HepG2 (cell line): ENCODE data around the gene C12orf43. TPM values are rescaled to one million over a fixed set of nuclear protein-coding genes. Genes with fewer than 3 reads are reported as not detected.
A peak's percentile ranks its signal among the peaks of the same experiment; 100 is the strongest.

Source experiments
- ARHGAP35 ChIP-seq: sonication (generic); formaldehyde crosslinking; IDR thresholded peaks from 2 replicates; pipeline ENCODE4 v1.9.0; 2022; ENCODE audit warnings: mild to moderate bottlenecking, inconsistent platforms, moderate library complexity, missing genetic modification reagents, borderline replicate concordance
- CAMTA2 ChIP-seq: sonication (generic); formaldehyde crosslinking; IDR thresholded peaks from 2 replicates; pipeline ENCODE4 v1.4.0; 2020; ENCODE audit warnings: mild to moderate bottlenecking, missing genetic modification reagents, borderline replicate concordance
- ELF3 ChIP-seq: IDR thresholded peaks from 2 replicates; pipeline ENCODE4 v1.6.1; 2016; ENCODE audit warnings: missing genetic modification reagents, missing compliant biosample characterization
- GATAD2A ChIP-seq: IDR thresholded peaks from 2 replicates; pipeline ENCODE4 v1.6.1; 2016
- HOXD1 ChIP-seq: sonication (generic); formaldehyde crosslinking; IDR thresholded peaks from 2 replicates; pipeline ENCODE4 v1.5.0; 2020; ENCODE audit warnings: missing genetic modification reagents
- KAT2B ChIP-seq: fragments of 150-350 bp; IDR thresholded peaks from 2 replicates; pipeline ENCODE4 v1.6.1; 2014; ENCODE audit warnings: low read depth, low read length, borderline replicate concordance
- MIER3 ChIP-seq: IDR thresholded peaks from 2 replicates; pipeline ENCODE4 v1.6.1; 2016; ENCODE audit warnings: missing compliant biosample characterization, borderline replicate concordance
- PAX8 ChIP-seq: sonication (generic); formaldehyde crosslinking; IDR thresholded peaks from 2 replicates; pipeline ENCODE4 v1.8.0; 2022; ENCODE audit warnings: mild to moderate bottlenecking, missing genetic modification reagents, borderline replicate concordance
- RCOR2 ChIP-seq: IDR thresholded peaks from 2 replicates; pipeline ENCODE4 v1.6.1; 2016; ENCODE audit warnings: missing biosample characterization, missing genetic modification reagents
- SOX6 ChIP-seq, 2 experiments: fragments of 450-650 bp in 1 of 2; sonication (generic) in 1 of 2; formaldehyde crosslinking in 1 of 2; IDR thresholded peaks; 2 replicates each; pipeline versions ENCODE4 v1.4.0 to v1.6.1; 2017 to 2020; ENCODE audit warnings: antibody characterized with exemption in 1 of 2, mild to moderate bottlenecking in 1 of 2, missing genetic modification reagents in 1 of 2
- TARDBP ChIP-seq: sonication (generic); formaldehyde crosslinking; IDR thresholded peaks from 2 replicates; pipeline ENCODE4 v1.8.0; 2022; ENCODE audit warnings: mild to moderate bottlenecking, missing genetic modification reagents
- ZFYVE20 ChIP-seq: sonication (generic); formaldehyde crosslinking; IDR thresholded peaks from 2 replicates; pipeline ENCODE4 v1.8.0; 2023; ENCODE audit warnings: low read depth, mild to moderate bottlenecking, moderate library complexity, missing genetic modification reagents, borderline replicate concordance
- ZNF143 ChIP-seq: sonication (generic); formaldehyde crosslinking; IDR thresholded peaks from 2 replicates; pipeline ENCODE4 v1.4.0; 2020; ENCODE audit warnings: missing genetic modification reagents
- ZNF296 ChIP-seq: sonication (generic); formaldehyde crosslinking; conservative IDR thresholded peaks from 2 replicates; pipeline ENCODE4 v1.5.0; 2020; ENCODE audit warnings: mild to moderate bottlenecking, missing genetic modification reagents
- ZNF383 ChIP-seq: sonication (generic); formaldehyde crosslinking; IDR thresholded peaks from 2 replicates; pipeline ENCODE4 v1.4.0; 2020; ENCODE audit warnings: missing genetic modification reagents, mild to moderate bottlenecking, borderline replicate concordance
- ZNF720 ChIP-seq: sonication (generic); formaldehyde crosslinking; IDR thresholded peaks from 2 replicates; pipeline ENCODE4 v1.4.0; 2020; ENCODE audit warnings: missing genetic modification reagents
- polyA plus RNA-seq, 8 experiments: library from polyadenylated mRNA; depleted of rRNA in 3 of 8; stranded (reverse) in 7 of 8; unstranded in 1 of 8; fragments of >200 nt; fragmentation: Illumina TruSeq in 4 of 8; extraction: Trizol in 4 of 8; gene quantifications; 2 replicates each; pipeline versions ENCODE4 v1.2.1 to v1.2.3, GENCODE V29; 2011 to 2016; ENCODE audit warnings: low read depth in 4 of 8, missing spikeins in 1 of 8, mixed read lengths in 1 of 8; ENCODE audit not compliant: insufficient read depth in 1 of 8
- total RNA-seq, 5 experiments: library from RNA; depleted of rRNA; stranded (reverse); fragments of >200 nt; fragmentation: Illumina TruSeq; extraction: Trizol; gene quantifications; 2 replicates each; pipeline ENCODE4 v1.2.3, GENCODE V29; 2016; ENCODE audit warnings: low read depth in 1 of 5
- TF ChIP-seq, protein P1 (sequence below): sonication (generic); formaldehyde crosslinking; IDR thresholded peaks from 2 replicates; pipeline ENCODE4 v1.4.0; 2020; ENCODE audit warnings: missing genetic modification reagents
- TF ChIP-seq, protein P2 (sequence below): sonication (generic); formaldehyde crosslinking; IDR thresholded peaks from 2 replicates; pipeline ENCODE4 v1.5.1; 2020; ENCODE audit warnings: missing genetic modification reagents, mild to moderate bottlenecking, borderline replicate concordance
- TF ChIP-seq, protein P3 (sequence below): sonication (generic); formaldehyde crosslinking; IDR thresholded peaks from 2 replicates; pipeline ENCODE4 v1.5.1; 2020; ENCODE audit warnings: mild to moderate bottlenecking, missing genetic modification reagents, borderline replicate concordance
- TF ChIP-seq, protein P4 (sequence below): sonication (generic); formaldehyde crosslinking; IDR thresholded peaks from 2 replicates; pipeline ENCODE4 v1.4.0; 2020; ENCODE audit warnings: mild to moderate bottlenecking, low read depth, missing genetic modification reagents

C12orf43 gene
- total and polyA plus RNA-seq, 2 of the 13 experiments (the other 11 are each of a cell fraction or from before 2014, with no cell fraction given), result 7.9 to 11.1 TPM

DNA sequence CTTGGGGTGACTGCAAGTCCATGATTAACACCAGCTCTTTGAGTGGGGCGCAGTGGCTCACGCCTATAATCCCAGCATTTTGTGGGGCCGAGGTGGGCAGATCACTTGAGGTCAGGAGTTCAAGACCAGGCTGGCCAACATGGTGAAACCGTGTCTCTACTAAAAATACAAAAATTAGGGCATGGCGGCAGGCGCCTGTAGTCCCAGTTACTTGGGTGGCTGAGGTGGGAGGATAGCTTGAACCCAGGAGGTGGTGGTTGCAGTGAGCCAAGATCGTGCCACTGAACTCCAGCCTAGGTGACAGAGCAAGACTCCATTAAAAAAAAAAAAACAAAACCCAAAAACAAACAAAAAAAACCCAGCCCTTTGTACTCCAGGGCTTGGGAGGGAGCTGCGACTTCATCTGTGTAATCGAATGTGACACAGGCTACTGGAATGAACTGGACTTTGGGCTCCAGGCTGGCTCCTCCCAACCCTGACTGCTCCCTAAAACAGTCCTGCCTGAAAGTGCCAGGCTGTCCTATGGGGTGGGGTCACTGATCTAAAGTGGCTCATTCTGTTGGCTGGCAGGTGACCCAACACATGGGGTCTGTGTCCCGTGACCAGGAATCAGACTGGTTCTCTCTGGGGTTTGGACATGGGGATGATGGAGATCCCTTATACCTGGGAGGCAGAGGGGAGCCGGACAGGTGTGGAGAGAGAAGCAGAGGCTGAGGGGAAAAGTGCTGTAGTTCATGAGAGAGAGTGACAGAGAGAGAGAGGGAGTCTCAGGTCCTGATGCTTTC is 9.3 kb upstream of the C12orf43 start (continued):
- 0 out of 2 replicates have a peak, but pooled peaks have one; percentile 6 for TF ChIP-seq TARDBP (CRISPR knock-in tag)
- TF ChIP-seq PAX8 (CRISPR knock-in tag), result no peak
- TF ChIP-seq, protein P1, sequence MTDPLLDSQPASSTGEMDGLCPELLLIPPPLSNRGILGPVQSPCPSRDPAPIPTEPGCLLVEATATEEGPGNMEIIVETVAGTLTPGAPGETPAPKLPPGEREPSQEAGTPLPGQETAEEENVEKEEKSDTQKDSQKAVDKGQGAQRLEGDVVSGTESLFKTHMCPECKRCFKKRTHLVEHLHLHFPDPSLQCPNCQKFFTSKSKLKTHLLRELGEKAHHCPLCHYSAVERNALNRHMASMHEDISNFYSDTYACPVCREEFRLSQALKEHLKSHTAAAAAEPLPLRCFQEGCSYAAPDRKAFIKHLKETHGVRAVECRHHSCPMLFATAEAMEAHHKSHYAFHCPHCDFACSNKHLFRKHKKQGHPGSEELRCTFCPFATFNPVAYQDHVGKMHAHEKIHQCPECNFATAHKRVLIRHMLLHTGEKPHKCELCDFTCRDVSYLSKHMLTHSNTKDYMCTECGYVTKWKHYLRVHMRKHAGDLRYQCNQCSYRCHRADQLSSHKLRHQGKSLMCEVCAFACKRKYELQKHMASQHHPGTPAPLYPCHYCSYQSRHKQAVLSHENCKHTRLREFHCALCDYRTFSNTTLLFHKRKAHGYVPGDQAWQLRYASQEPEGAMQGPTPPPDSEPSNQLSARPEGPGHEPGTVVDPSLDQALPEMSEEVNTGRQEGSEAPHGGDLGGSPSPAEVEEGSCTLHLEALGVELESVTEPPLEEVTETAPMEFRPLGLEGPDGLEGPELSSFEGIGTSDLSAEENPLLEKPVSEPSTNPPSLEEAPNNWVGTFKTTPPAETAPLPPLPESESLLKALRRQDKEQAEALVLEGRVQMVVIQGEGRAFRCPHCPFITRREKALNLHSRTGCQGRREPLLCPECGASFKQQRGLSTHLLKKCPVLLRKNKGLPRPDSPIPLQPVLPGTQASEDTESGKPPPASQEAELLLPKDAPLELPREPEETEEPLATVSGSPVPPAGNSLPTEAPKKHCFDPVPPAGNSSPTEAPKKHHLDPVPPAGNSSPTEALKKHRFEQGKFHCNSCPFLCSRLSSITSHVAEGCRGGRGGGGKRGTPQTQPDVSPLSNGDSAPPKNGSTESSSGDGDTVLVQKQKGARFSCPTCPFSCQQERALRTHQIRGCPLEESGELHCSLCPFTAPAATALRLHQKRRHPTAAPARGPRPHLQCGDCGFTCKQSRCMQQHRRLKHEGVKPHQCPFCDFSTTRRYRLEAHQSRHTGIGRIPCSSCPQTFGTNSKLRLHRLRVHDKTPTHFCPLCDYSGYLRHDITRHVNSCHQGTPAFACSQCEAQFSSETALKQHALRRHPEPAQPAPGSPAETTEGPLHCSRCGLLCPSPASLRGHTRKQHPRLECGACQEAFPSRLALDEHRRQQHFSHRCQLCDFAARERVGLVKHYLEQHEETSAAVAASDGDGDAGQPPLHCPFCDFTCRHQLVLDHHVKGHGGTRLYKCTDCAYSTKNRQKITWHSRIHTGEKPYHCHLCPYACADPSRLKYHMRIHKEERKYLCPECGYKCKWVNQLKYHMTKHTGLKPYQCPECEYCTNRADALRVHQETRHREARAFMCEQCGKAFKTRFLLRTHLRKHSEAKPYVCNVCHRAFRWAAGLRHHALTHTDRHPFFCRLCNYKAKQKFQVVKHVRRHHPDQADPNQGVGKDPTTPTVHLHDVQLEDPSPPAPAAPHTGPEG (CRISPR knock-in tag), result no peak
- TF ChIP-seq, protein P2, sequence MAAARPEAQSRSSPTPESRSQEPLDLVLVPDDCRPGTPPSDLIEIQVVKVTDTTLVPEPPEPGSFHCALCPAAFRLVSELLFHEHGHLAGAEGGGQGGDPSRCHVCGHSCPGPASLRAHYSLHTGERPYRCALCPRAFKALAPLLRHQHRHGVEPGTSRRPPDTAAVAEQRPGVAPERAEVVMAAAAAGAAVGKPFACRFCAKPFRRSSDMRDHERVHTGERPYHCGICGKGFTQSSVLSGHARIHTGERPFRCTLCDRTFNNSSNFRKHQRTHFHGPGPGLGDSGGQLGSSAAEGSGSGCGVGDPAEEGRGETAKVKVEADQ (CRISPR knock-in tag), result no peak
- TF ChIP-seq GATAD2A (CRISPR knock-in tag), result peak; percentile 77
- TF ChIP-seq ZNF720 (CRISPR knock-in tag), result no peak
- TF ChIP-seq, protein P3, sequence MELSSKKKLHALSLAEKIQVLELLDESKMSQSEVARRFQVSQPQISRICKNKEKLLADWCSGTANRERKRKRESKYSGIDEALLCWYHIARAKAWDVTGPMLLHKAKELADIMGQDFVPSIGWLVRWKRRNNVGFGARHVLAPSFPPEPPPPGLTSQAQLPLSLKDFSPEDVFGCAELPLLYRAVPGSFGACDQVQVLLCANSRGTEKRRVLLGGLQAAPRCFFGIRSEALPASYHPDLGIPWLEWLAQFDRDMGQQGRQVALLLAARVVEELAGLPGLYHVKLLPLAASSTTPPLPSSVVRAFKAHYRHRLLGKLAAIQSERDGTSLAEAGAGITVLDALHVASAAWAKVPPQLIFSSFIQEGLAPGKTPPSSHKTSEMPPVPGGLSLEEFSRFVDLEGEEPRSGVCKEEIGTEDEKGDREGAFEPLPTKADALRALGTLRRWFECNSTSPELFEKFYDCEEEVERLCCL (CRISPR knock-in tag), result no peak
- TF ChIP-seq RCOR2, result peak; percentile 30; the same call in 1 of the 2 replicates
- TF ChIP-seq HOXD1 (CRISPR knock-in tag), result no peak
- no peak for TF ChIP-seq ZNF143 (CRISPR knock-in tag)
- no peak for TF ChIP-seq ZNF296
- TF ChIP-seq CAMTA2 (CRISPR knock-in tag), result no peak
- no peak for TF ChIP-seq MIER3
- no peak for TF ChIP-seq ZFYVE20 (CRISPR knock-in tag)
- no peak for TF ChIP-seq KAT2B
- TF ChIP-seq, protein P4, sequence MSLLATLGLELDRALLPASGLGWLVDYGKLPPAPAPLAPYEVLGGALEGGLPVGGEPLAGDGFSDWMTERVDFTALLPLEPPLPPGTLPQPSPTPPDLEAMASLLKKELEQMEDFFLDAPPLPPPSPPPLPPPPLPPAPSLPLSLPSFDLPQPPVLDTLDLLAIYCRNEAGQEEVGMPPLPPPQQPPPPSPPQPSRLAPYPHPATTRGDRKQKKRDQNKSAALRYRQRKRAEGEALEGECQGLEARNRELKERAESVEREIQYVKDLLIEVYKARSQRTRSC (CRISPR knock-in tag), result no peak
- TF ChIP-seq ZNF383, result no peak
- no peak; the same call in 1 of the 2 replicates for TF ChIP-seq ARHGAP35 (CRISPR knock-in tag)
- no peak; the same call in 1 of the 2 replicates for TF ChIP-seq ELF3
- no peak for TF ChIP-seq SOX6 (IDR thresholded peaks at IDR 0.05)
- peak; percentile 87 for TF ChIP-seq SOX6 (CRISPR knock-in tag; IDR thresholded peaks at IDR 0.05)
